ENCODE data around the gene SAP30BP.

Gene SAP30BP

GRCh38 chr17:75734674-75735294 lies 67.6 kb downstream of the SAP30BP start:
- no peaks in the 10 kb centered on the region for H3K9me3 ChIP-seq (ENCODE audit: control insufficient read depth, low read length)
- H3K4me1 ChIP-seq (ENCODE audit: control insufficient read depth, insufficient read depth, low read length): peaks cover 8% of the 10 kb centered on the region
- H3K4me3 ChIP-seq (ENCODE audit: insufficient read depth, low read depth, low read length): no peak overlapping the region
- H3K27ac ChIP-seq (ENCODE audit: insufficient read depth, low read depth, low read length, poor library complexity, severe bottlenecking): no peak overlapping the region
- H3K27me3 ChIP-seq (ENCODE audit: control insufficient read depth, insufficient read depth, low read length, poor library complexity, severe bottlenecking): no peaks in the 10 kb centered on the region
- no peaks in the 10 kb centered on the region for H3K36me3 ChIP-seq (ENCODE audit: control insufficient read depth, insufficient read depth, low read length)
- WGBS, 2 experiments: 86 to 92% methylated on average over 3 to 4 of the region's 4 CpGs

- no peak overlapping the region for H3K4me3 ChIP-seq (ENCODE audit: insufficient read depth, low read depth, low read length)
- H3K27ac ChIP-seq (ENCODE audit: insufficient read depth, low read depth, low read length, poor library complexity, severe bottlenecking): no peak overlapping the region
- H3K27me3 ChIP-seq (ENCODE audit: control insufficient read depth, insufficient read depth, low read length, poor library complexity, severe bottlenecking): no peaks in the 10 kb centered on the region
- no peaks in the 10 kb centered on the region for H3K9me3 ChIP-seq (ENCODE audit: control insufficient read depth, low read length)
- H3K4me1 ChIP-seq (ENCODE audit: control insufficient read depth, insufficient read depth, low read length): peaks cover 8% of the 10 kb centered on the region
- 94 to 96% methylated on average over 26 of the region's 26 CpGs for WGBS, 2 experiments
- no peaks in the 10 kb centered on the region for H3K36me3 ChIP-seq (ENCODE audit: control insufficient read depth, insufficient read depth, low read length)
Observed at GRCh38 chr17:75736173-75736835, 69.2 kb downstream of the SAP30BP start.

GRCh38 chr17:75737133-75737962 lies 70.2 kb downstream of the SAP30BP start:
- Histone ChIP-seq H3K4me1 (ENCODE audit: control insufficient read depth, insufficient read depth, low read length) (peaks cover 8% of the 10 kb centered on the region), H3K9me3 (ENCODE audit: control insufficient read depth, low read length) (no peaks in the 10 kb centered on the region), H3K4me3 (ENCODE audit: insufficient read depth, low read depth, low read length) (no peak overlapping the region), H3K36me3 (ENCODE audit: control insufficient read depth, insufficient read depth, low read length) (no peaks in the 10 kb centered on the region), H3K27ac (ENCODE audit: insufficient read depth, low read depth, low read length, poor library complexity, severe bottlenecking) (no peak overlapping the region), H3K27me3 (ENCODE audit: control insufficient read depth, insufficient read depth, low read length, poor library complexity, severe bottlenecking) (no peaks in the 10 kb centered on the region)
- WGBS, 2 experiments: 86 to 88% methylated on average over 20 of the region's 20 CpGs

GRCh38 chr17:75738218-75738802 lies 71.2 kb downstream of the SAP30BP start:
- WGBS, 2 experiments: 72 to 75% methylated on average over 14 of the region's 14 CpGs
- Histone ChIP-seq H3K36me3 (ENCODE audit: control insufficient read depth, insufficient read depth, low read length) (no peaks in the 10 kb centered on the region), H3K27ac (ENCODE audit: insufficient read depth, low read depth, low read length, poor library complexity, severe bottlenecking) (no peak overlapping the region)

GRCh38 chr17:75739174-75739573 lies 72.0 kb downstream of the SAP30BP start:
- no peak overlapping the region for H3K4me3 ChIP-seq (ENCODE audit: insufficient read depth, low read depth, low read length)
- 91 to 94% methylated on average over 7 of the region's 7 CpGs for WGBS, 2 experiments
- H3K27me3 ChIP-seq (ENCODE audit: control insufficient read depth, insufficient read depth, low read length, poor library complexity, severe bottlenecking): no peaks in the 10 kb centered on the region
- H3K27ac ChIP-seq (ENCODE audit: insufficient read depth, low read depth, low read length, poor library complexity, severe bottlenecking): no peak overlapping the region
- peaks cover 8% of the 10 kb centered on the region for H3K4me1 ChIP-seq (ENCODE audit: control insufficient read depth, insufficient read depth, low read length)
- no peaks in the 10 kb centered on the region for H3K9me3 ChIP-seq (ENCODE audit: control insufficient read depth, low read length)
- H3K36me3 ChIP-seq (ENCODE audit: control insufficient read depth, insufficient read depth, low read length): no peaks in the 10 kb centered on the region

More at GRCh38 chr17:75738218-75738802, 71.2 kb downstream of the SAP30BP start:
- H3K4me1 ChIP-seq (ENCODE audit: control insufficient read depth, insufficient read depth, low read length): peaks cover 8% of the 10 kb centered on the region
- H3K4me3 ChIP-seq (ENCODE audit: insufficient read depth, low read depth, low read length): no peak overlapping the region
- no peaks in the 10 kb centered on the region for H3K27me3 ChIP-seq (ENCODE audit: control insufficient read depth, insufficient read depth, low read length, poor library complexity, severe bottlenecking)
- H3K9me3 ChIP-seq (ENCODE audit: control insufficient read depth, low read length): no peaks in the 10 kb centered on the region

- no peaks in the 10 kb centered on the region for H3K9me3 ChIP-seq (ENCODE audit: control insufficient read depth, low read length)
- no peak overlapping the region for H3K4me3 ChIP-seq (ENCODE audit: insufficient read depth, low read depth, low read length)
- H3K27ac ChIP-seq (ENCODE audit: insufficient read depth, low read depth, low read length, poor library complexity, severe bottlenecking): no peak overlapping the region
- no peaks in the 10 kb centered on the region for H3K27me3 ChIP-seq (ENCODE audit: control insufficient read depth, insufficient read depth, low read length, poor library complexity, severe bottlenecking)
- peaks cover 8% of the 10 kb centered on the region for H3K4me1 ChIP-seq (ENCODE audit: control insufficient read depth, insufficient read depth, low read length)
- no peaks in the 10 kb centered on the region for H3K36me3 ChIP-seq (ENCODE audit: control insufficient read depth, insufficient read depth, low read length)
- 94 to 95% methylated on average over 14 of the region's 14 CpGs for WGBS, 2 experiments
Observed at GRCh38 chr17:75739801-75740200, 72.7 kb downstream of the SAP30BP start.

GRCh38 chr17:75740215-75740614 lies 73.1 kb downstream of the SAP30BP start:
- 94 to 95% methylated on average over 17 of the region's 17 CpGs for WGBS, 2 experiments
- Histone ChIP-seq H3K4me1 (ENCODE audit: control insufficient read depth, insufficient read depth, low read length) (peaks cover 8% of the 10 kb centered on the region), H3K27me3 (ENCODE audit: control insufficient read depth, insufficient read depth, low read length, poor library complexity, severe bottlenecking) (no peaks in the 10 kb centered on the region), H3K4me3 (ENCODE audit: insufficient read depth, low read depth, low read length) (no peak overlapping the region), H3K9me3 (ENCODE audit: control insufficient read depth, low read length) (no peaks in the 10 kb centered on the region), H3K27ac (ENCODE audit: insufficient read depth, low read depth, low read length, poor library complexity, severe bottlenecking) (no peak overlapping the region), H3K36me3 (ENCODE audit: control insufficient read depth, insufficient read depth, low read length) (no peaks in the 10 kb centered on the region)

GRCh38 chr17:75740631-75741077 lies 73.5 kb downstream of the SAP30BP start:
- no peak overlapping the region for H3K4me3 ChIP-seq (ENCODE audit: insufficient read depth, low read depth, low read length)
- H3K27me3 ChIP-seq (ENCODE audit: control insufficient read depth, insufficient read depth, low read length, poor library complexity, severe bottlenecking): no peaks in the 10 kb centered on the region
- H3K36me3 ChIP-seq (ENCODE audit: control insufficient read depth, insufficient read depth, low read length): no peaks in the 10 kb centered on the region
- 89 to 90% methylated on average over 17 of the region's 17 CpGs for WGBS, 2 experiments
- H3K4me1 ChIP-seq (ENCODE audit: control insufficient read depth, insufficient read depth, low read length): peaks cover 8% of the 10 kb centered on the region
- H3K27ac ChIP-seq (ENCODE audit: insufficient read depth, low read depth, low read length, poor library complexity, severe bottlenecking): no peak overlapping the region
- H3K9me3 ChIP-seq (ENCODE audit: control insufficient read depth, low read length): no peaks in the 10 kb centered on the region

- WGBS, 2 experiments: 94 to 95% methylated on average over 25 of the region's 25 CpGs
- H3K27ac ChIP-seq (ENCODE audit: insufficient read depth, low read depth, low read length, poor library complexity, severe bottlenecking): no peak overlapping the region
Observed at GRCh38 chr17:75742337-75742736, 75.2 kb downstream of the SAP30BP start.

More at GRCh38 chr17:75742337-75742736, 75.2 kb downstream of the SAP30BP start:
- Histone ChIP-seq H3K27me3 (ENCODE audit: control insufficient read depth, insufficient read depth, low read length, poor library complexity, severe bottlenecking) (no peaks in the 10 kb centered on the region), H3K4me3 (ENCODE audit: insufficient read depth, low read depth, low read length) (no peak overlapping the region), H3K36me3 (ENCODE audit: control insufficient read depth, insufficient read depth, low read length) (no peaks in the 10 kb centered on the region), H3K9me3 (ENCODE audit: control insufficient read depth, low read length) (no peaks in the 10 kb centered on the region), H3K4me1 (ENCODE audit: control insufficient read depth, insufficient read depth, low read length) (peaks cover 8% of the 10 kb centered on the region)

All from ectodermal cell (in vitro differentiated cells).